ENCODE measurements around the gene SLC15A1.
"Not testable (repeated sequence)": the region's sequence is repeated elsewhere in the genome, so short reads cannot be mapped to it uniquely, and the experiment has no call there.

SLC15A1 gene

DNA sequence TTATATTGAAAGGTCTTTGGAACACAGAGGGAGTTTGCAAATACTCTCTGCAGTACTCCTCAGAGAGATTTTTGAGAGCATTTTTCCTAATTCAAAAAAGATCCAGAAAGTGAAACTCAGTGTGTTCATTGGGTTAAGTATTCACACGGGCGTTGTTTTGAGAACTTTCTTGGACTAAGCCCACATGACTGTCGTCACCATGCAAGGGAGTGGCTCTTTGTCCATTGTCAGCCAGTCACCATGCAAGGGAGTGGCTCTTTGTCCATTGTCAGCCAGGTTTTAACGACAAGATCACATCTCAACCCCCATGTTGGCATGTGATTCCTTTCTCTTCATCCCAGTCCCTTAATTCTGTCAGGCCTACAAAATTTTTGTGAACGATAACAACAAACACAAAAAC, 94.3 kb downstream of the SLC15A1 start:
- DNase-seq (ENCODE audit: low read depth in 2 of 2) = no peak

DNA sequence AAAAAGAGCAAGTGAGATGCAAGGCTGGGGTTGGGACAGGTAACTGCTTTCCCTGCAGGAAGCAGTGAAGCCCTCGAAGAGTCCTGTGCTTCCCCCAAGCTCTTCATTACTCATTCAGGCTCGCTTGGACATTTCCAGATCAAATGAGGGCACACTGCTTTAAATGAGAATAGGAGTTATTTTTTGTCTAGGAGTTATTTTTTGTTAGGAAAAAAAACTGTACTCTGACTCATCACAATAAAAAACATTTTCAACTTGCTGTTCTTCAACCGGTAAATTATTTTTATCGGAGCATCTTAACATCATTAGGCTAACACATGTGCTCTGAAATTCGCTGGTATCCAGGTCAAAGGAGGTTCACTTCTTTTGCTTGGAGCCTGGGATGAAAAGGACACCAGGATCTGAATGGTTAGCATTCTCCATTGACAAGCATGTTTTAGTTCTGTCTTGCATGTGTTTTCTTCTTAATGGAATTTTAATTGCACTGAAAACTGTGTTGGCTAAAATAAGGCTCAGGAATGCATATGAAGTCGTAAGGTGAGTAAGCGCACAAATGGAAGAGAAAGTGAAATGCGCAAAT, 94.9 kb downstream of the SLC15A1 start:
- no peak for DNase-seq (ENCODE audit: low read depth in 2 of 2)

DNA sequence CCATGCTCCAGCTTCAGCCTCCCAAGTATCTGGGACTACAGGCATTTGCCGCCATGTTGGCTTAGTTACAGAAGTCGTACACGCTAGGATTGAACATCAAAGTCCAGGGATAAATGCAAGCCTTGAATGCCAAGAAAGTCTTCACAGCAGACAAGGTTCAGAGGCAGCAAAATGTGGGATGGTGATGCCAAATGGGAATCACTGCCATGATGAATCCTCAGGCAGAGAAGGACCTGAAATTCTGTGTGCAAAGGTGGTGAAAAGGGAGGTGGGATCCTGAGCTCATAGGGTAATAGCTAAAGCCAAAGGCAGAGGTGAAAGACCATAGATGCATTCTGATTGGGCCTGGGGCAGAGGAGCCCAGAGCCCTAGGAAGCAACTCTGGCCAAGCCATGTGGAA, 96.2 kb downstream of the SLC15A1 start:
- DNase-seq (ENCODE audit: low read depth in 2 of 2) = no peak

DNA sequence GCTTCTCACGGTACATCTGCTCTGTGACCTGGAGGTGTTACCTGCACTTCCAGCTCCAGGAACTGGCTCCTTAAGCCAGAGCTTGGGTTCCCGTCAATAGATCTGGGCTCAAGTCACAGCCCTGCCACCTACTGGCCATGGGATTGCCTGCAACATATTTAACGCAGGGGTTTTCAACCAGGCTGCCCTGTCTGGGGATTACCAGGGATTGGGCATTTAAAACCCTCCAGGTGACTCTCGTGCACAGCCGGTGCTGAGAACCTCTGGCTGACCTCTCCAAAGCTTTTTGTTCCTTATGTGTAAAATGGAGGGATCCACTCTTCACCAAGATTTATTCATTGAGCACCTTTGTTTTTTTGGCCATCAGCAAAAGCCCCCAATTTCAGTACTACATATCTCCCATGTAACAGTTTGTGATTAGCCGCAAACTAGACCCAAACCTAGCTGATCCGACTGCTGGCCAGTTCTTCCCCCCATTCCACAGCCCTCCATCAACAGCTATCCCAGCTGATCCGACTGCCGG, 98.9 kb downstream of the SLC15A1 start:
- DNase-seq (ENCODE audit: low read depth in 2 of 2) = peak; percentile 50 to 54

DNA sequence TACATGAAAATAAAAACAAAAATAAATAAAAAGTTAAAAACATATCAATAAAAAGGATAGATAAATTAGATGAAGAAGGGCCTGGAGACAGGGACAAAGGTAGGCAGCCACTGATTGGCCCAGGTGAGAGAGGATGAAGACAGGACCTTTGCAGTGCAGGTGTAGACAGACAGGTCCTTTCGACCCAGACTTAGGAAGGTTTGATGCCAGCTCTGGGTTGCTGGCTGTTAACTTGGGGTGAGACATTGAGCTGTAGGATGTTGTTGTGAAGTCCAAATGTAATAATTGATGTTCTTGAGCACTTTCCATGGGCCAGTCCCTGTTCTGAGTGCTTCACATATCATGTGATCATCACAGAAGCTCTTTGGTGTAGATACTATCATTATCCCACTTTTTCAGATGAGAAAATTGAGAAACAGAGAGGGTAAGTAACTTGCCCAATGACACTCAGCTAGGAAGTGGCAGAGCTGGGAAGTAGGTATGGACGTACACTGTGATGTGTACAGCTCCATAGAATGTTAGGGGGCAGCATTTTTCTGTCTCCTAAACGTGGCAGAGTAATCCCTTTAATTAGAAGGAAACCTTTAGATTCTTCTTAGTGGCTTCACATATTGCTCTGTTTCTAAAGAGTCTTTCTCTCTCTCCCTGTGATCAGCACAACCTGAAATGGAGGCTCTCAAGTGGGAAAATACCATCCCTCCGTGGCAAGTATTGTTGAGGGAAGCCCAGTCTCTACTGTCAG, 99.6 kb downstream of the SLC15A1 start:
- no peak for DNase-seq (ENCODE audit: low read depth in 2 of 2)

DNA sequence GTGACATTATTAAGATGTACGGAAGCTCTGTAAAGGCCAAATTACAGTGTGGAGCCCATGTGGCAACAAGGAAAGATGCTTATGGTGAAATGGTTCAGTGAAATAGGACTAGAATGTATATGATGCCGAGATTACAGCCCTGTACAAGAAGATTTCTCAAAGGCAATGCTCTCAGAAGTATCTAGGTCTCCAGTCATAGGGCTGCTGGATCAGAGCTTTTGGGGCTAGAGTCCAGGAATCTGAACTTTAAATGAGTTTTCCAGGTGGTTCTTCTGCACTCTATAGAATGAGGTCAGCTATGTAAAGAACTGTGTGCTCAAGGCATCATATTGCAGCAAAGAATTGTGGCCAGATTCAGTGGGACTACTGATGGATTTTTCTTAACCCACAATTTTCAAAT, 100.2 kb downstream of the SLC15A1 start:
- DNase-seq (ENCODE audit: low read depth in 2 of 2) = no peak

- no peak for DNase-seq (ENCODE audit: low read depth in 2 of 2)
Measured at GRCh38 chr13:98651744-98652143, 100.7 kb downstream of the SLC15A1 start.

GRCh38 chr13:98650396-98651107, 101.9 kb downstream of the SLC15A1 start:
- no peak for DNase-seq (ENCODE audit: low read depth in 2 of 2)

DNA sequence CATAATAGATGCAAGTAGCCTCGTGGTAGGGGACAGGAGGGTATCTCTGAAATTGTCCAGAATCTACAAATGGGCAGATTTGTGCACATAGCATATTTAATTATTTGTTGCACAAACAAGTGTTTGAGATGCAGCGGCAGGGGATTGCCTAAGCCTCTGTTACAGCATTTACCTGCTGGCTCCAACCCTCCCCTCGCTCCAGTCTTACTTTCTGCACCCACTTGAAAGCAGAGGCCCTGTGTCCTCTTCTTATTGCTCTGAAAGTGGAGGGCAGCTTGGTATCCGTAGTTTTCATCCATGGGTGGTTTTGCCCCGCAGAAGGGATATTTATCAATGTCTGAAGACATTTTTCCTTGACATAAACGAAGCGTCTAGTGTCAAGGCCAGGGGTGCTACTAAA, 102.6 kb downstream of the SLC15A1 start:
- DNase-seq (ENCODE audit: low read depth in 2 of 2) = no peak

GRCh38 chr13:98648686-98649085, 103.8 kb downstream of the SLC15A1 start:
- DNase-seq (ENCODE audit: low read depth in 2 of 2) = no peak

DNA sequence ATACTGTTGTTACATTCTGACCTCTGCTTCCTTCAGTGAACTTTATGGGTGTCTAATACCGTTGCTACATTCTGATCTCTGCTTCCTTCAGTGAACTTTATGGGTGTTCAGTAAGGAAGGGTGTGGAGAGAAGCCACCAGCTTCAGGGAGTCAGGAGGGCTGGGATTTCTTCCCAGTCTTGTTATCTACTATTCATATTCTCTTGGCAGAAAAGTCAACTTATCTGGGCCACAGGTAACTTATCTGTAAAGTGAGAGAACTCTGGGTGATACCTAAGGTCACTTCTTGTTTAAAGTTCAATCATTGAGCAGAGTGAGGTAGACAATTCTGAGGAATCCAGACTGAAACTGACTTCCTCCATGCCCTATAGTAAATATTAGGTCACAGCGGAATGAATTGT, 104.3 kb downstream of the SLC15A1 start:
- DNase-seq (ENCODE audit: low read depth in 2 of 2) = no peak

DNA sequence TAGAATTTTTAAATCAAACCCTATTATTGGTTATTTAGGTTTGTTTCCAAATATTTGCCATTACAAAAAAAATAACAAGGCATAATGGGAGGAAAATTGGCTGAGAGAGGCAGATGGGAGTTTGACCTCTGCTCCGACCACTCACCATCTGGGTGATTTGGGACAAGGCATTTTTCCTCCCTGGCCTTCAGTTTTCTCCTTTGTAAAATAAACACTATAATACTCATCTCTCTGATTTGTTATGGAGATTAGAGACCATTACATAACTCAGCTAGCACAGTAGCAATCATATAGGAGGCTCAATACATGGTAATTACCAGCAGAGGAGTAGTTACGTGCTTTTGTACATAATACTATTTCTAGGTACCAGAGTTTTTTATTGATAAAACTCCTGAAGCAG, 105.4 kb downstream of the SLC15A1 start:
- no peak for DNase-seq (ENCODE audit: low read depth in 2 of 2)

GRCh38 chr13:98643479-98643878, 109.0 kb downstream of the SLC15A1 start:
- DNase-seq (ENCODE audit: low read depth in 2 of 2) = no peak

- DNase-seq (ENCODE audit: low read depth in 2 of 2) = no peak
Measured at GRCh38 chr13:98641075-98641474, 111.4 kb downstream of the SLC15A1 start.

DNA sequence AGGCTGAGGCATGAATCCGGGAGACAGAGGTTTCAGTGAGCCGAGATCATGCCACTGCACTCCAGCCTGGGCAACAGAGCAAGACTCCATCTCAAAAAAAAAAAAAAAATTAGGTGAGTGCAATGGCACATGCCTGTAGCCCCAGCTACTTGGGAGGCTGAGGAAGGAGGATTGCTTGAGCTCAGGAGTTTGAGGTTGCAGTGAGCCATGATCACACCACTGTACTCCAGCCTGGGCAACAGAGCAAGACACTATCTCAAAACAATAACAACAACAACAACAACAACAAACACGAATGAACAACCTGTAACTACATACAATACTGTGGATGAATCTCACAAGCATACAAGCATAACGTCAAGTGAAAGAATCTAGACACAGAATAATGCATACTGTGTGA, 112.7 kb downstream of the SLC15A1 start:
- not testable (repeated sequence) for DNase-seq (ENCODE audit: low read depth in 2 of 2)

GRCh38 chr13:98638352-98638751, 114.1 kb downstream of the SLC15A1 start:
- DNase-seq (ENCODE audit: low read depth in 2 of 2) = not testable (repeated sequence)

Data from stimulated activated CD8-positive, alpha-beta memory T cell treated with anti-CD3 and anti-CD28 coated beads, Interleukin-2, amount 100 ng/mL, for 1 hour (primary cell).